Measurements from ENCODE around the gene PLXND1.

Gene PLXND1

GRCh38 chr3:129542747-129543146 is 63.7 kb downstream of the PLXND1 start:
- no peak for DNase-seq (ENCODE audit: low spot score)
- no peak for TF ChIP-seq CTCF (IDR thresholded peaks at IDR 0.05)
- H3K4me3 ChIP-seq: no peak overlapping the region

GRCh38 chr3:129540776-129541516 is 65.5 kb downstream of the PLXND1 start:
- no peak for DNase-seq (ENCODE audit: low spot score)
- no peak for TF ChIP-seq CTCF (IDR thresholded peaks at IDR 0.05)
- no peak overlapping the region for H3K4me3 ChIP-seq
- no peak overlapping the region for H3K27ac ChIP-seq

More at GRCh38 chr3:129542747-129543146, 63.7 kb downstream of the PLXND1 start:
- no peak overlapping the region for H3K27ac ChIP-seq

- no peak overlapping the region for H3K4me3 ChIP-seq
- no peak for TF ChIP-seq CTCF (IDR thresholded peaks at IDR 0.05)
- DNase-seq (ENCODE audit: low spot score): no peak
- no peak overlapping the region for H3K27ac ChIP-seq
These were observed 67.3 kb downstream of the PLXND1 start for GRCh38 chr3:129539206-129539605.

GRCh38 chr3:129536804-129537203 is 69.7 kb downstream of the PLXND1 start:
- no peak overlapping the region for H3K4me3 ChIP-seq
- TF ChIP-seq CTCF (IDR thresholded peaks at IDR 0.05): no peak
- no peak for DNase-seq (ENCODE audit: low spot score)
- H3K27ac ChIP-seq: no peak overlapping the region

GRCh38 chr3:129536374-129536667 is 70.2 kb downstream of the PLXND1 start:
- TF ChIP-seq CTCF (IDR thresholded peaks at IDR 0.05): no peak
- H3K27ac ChIP-seq: no peak overlapping the region
- DNase-seq (ENCODE audit: low spot score): no peak
- no peak overlapping the region for H3K4me3 ChIP-seq

- no peak for TF ChIP-seq CTCF (IDR thresholded peaks at IDR 0.05)
- no peak for DNase-seq (ENCODE audit: low spot score)
- H3K4me3 ChIP-seq: no peak overlapping the region
- H3K27ac ChIP-seq: no peak overlapping the region
These were observed 71.4 kb downstream of the PLXND1 start for GRCh38 chr3:129535075-129535474.

GRCh38 chr3:129534428-129535027 is 71.9 kb downstream of the PLXND1 start:
- no peak for DNase-seq (ENCODE audit: low spot score)
- TF ChIP-seq CTCF (IDR thresholded peaks at IDR 0.05): no peak
- no peak overlapping the region for H3K27ac ChIP-seq
- no peak overlapping the region for H3K4me3 ChIP-seq
